GM19099 (cell line): ENCODE results near the gene DDOST.

Experiments
- POLR2A ChIP-seq: IDR thresholded peaks from 3 replicates; pipeline ENCODE4 v1.6.1; 2011; ENCODE audit warnings: low read depth; ENCODE audit not compliant: insufficient read length; ENCODE audit errors: extremely low read depth

The DDOST gene

GRCh38 chr1:20661207-20662109 is at the start of gene DDOST:
TSS of gene DDOST (minus strand) at chr1:20661369. CDS start at chr1:20661350, 19 bp downstream.
- TF ChIP-seq POLR2A = peak; percentile 85

GRCh38 chr1:20710469-20711284 is 49.5 kb upstream of the DDOST start:
- no peak for TF ChIP-seq POLR2A

- no peak for TF ChIP-seq POLR2A
Observed at GRCh38 chr1:20709868-20710267, 48.7 kb upstream of the DDOST start.

GRCh38 chr1:20708891-20709290 is 47.7 kb upstream of the DDOST start:
- no peak for TF ChIP-seq POLR2A

- no peak for TF ChIP-seq POLR2A
Observed at GRCh38 chr1:20708057-20708456, 46.9 kb upstream of the DDOST start.

- no peak for TF ChIP-seq POLR2A
Observed at GRCh38 chr1:20706841-20707240, 45.7 kb upstream of the DDOST start.

GRCh38 chr1:20705203-20705755 is 44.1 kb upstream of the DDOST start:
- no peak for TF ChIP-seq POLR2A

- TF ChIP-seq POLR2A = no peak
Observed at GRCh38 chr1:20704390-20705202, 43.4 kb upstream of the DDOST start.

- no peak for TF ChIP-seq POLR2A
Observed at GRCh38 chr1:20703124-20703756, 42.1 kb upstream of the DDOST start.

- no peak for TF ChIP-seq POLR2A
Observed at GRCh38 chr1:20702416-20702815, 41.2 kb upstream of the DDOST start.

GRCh38 chr1:20701847-20702246 is 40.7 kb upstream of the DDOST start:
- no peak for TF ChIP-seq POLR2A

- TF ChIP-seq POLR2A = no peak
Observed at GRCh38 chr1:20701446-20701845, 40.3 kb upstream of the DDOST start.

- no peak for TF ChIP-seq POLR2A
Observed at GRCh38 chr1:20700636-20701215, 39.6 kb upstream of the DDOST start.

- no peak for TF ChIP-seq POLR2A
Observed at GRCh38 chr1:20699558-20699957, 38.4 kb upstream of the DDOST start.
